Thyroid gland (tissue), 4 donors: ENCODE measurements around the gene NBAS.

Experiments used
- CTCF ChIP-seq, 6 experiments: fragments of 200-600 bp in 3 of 6; fragments of 450-650 bp in 3 of 6; sonication (generic) in 3 of 6; IDR thresholded peaks; one replicate each; pipeline ENCODE4 v1.5.1; 2016 to 2019; ENCODE audit warnings: antibody characterized with exemption in 6 of 6, mild to moderate bottlenecking in 2 of 6, inconsistent platforms in 1 of 6, moderate library complexity in 1 of 6
- POLR2A ChIP-seq, 2 donors: fragments of 450-650 bp; IDR thresholded peaks; one replicate each; pipeline ENCODE4 v1.6.1; 2017; ENCODE audit warnings: antibody characterized with exemption in 2 of 2, mild to moderate bottlenecking in 2 of 2, moderate library complexity in 1 of 2

DNA sequence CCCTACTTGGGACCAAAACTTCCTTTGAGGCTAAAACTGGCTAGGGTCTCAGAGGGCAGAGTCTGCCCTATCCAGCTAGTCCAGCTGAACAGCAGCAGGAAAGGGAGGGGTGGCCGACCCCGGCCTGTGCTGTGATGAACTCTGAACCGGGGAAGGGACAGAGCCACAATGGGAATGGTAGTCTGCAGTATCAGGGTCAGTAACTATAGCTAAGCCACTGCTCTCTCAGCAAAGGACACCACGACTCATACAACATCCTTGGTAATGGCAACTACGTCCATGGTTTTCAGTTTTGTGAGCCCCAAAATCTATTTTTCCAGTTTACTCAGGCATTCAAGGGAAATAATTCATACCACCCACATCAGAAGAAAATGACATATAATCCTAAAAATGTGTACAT lies 75.2 kb downstream of the NBAS start:
- no peak for TF ChIP-seq CTCF (IDR thresholded peaks at IDR 0.05)
- no peak for TF ChIP-seq POLR2A (IDR thresholded peaks at IDR 0.05)
